ENCODE results near the gene GALM.
"Not testable (repeated sequence)": the region's sequence is repeated elsewhere in the genome, so short reads cannot be mapped to it uniquely, and the experiment has no call there.

The GALM gene

GRCh38 chr2:38700881-38701458 is 35.1 kb downstream of the GALM start:
- no peak for DNase-seq
- in situ Hi-C loops (cut with HindIII; ENCODE audit: low pct_ligation_motif_present, low pct_unique_long_range_greater_than_20kb, low sequenced_read_pairs) = no loop called here

GRCh38 chr2:38701542-38701941 is 35.6 kb downstream of the GALM start:
- no peak for DNase-seq
- in situ Hi-C loops (cut with HindIII; ENCODE audit: low pct_ligation_motif_present, low pct_unique_long_range_greater_than_20kb, low sequenced_read_pairs) = no loop called here

- peak; percentile 53 for DNase-seq
- in situ Hi-C loops (cut with HindIII; ENCODE audit: low pct_ligation_motif_present, low pct_unique_long_range_greater_than_20kb, low sequenced_read_pairs) = no loop called here
These were observed 36.5 kb downstream of the GALM start for GRCh38 chr2:38702413-38702812.

GRCh38 chr2:38703336-38703735 is 37.4 kb downstream of the GALM start:
- DNase-seq; in situ Hi-C loops (cut with HindIII; ENCODE audit: low pct_ligation_motif_present, low pct_unique_long_range_greater_than_20kb, low sequenced_read_pairs): not testable (repeated sequence)

GRCh38 chr2:38704664-38705063 is 38.8 kb downstream of the GALM start:
- in situ Hi-C loops (cut with HindIII; ENCODE audit: low pct_ligation_motif_present, low pct_unique_long_range_greater_than_20kb, low sequenced_read_pairs) = no loop called here
- no peak for DNase-seq

- in situ Hi-C loops (cut with HindIII; ENCODE audit: low pct_ligation_motif_present, low pct_unique_long_range_greater_than_20kb, low sequenced_read_pairs) = no loop called here
- DNase-seq = no peak
These were observed 41.0 kb downstream of the GALM start for GRCh38 chr2:38706846-38707345.

GRCh38 chr2:38708491-38708890 is 42.6 kb downstream of the GALM start:
- DNase-seq; in situ Hi-C loops (cut with HindIII; ENCODE audit: low pct_ligation_motif_present, low pct_unique_long_range_greater_than_20kb, low sequenced_read_pairs): not testable (repeated sequence)

GRCh38 chr2:38708900-38709566 is 43.1 kb downstream of the GALM start:
- in situ Hi-C loops (cut with HindIII; ENCODE audit: low pct_ligation_motif_present, low pct_unique_long_range_greater_than_20kb, low sequenced_read_pairs) = no loop called here
- DNase-seq = no peak

- in situ Hi-C loops (cut with HindIII; ENCODE audit: low pct_ligation_motif_present, low pct_unique_long_range_greater_than_20kb, low sequenced_read_pairs) = no loop called here
- DNase-seq = no peak
These were observed 43.8 kb downstream of the GALM start for GRCh38 chr2:38709567-38710194.

GRCh38 chr2:38711558-38711957 is 45.6 kb downstream of the GALM start:
- DNase-seq = no peak
- in situ Hi-C loops (cut with HindIII; ENCODE audit: low pct_ligation_motif_present, low pct_unique_long_range_greater_than_20kb, low sequenced_read_pairs) = no loop called here

- in situ Hi-C loops (cut with HindIII; ENCODE audit: low pct_ligation_motif_present, low pct_unique_long_range_greater_than_20kb, low sequenced_read_pairs) = no loop called here
- no peak for DNase-seq
These were observed 46.5 kb downstream of the GALM start for GRCh38 chr2:38712413-38712812.

GRCh38 chr2:38712871-38713270 is 47.0 kb downstream of the GALM start:
- DNase-seq = no peak
- in situ Hi-C loops (cut with HindIII; ENCODE audit: low pct_ligation_motif_present, low pct_unique_long_range_greater_than_20kb, low sequenced_read_pairs) = no loop called here

GRCh38 chr2:38713338-38713737 is 47.4 kb downstream of the GALM start:
- in situ Hi-C loops (cut with HindIII; ENCODE audit: low pct_ligation_motif_present, low pct_unique_long_range_greater_than_20kb, low sequenced_read_pairs) = no loop called here
- no peak for DNase-seq

- in situ Hi-C loops (cut with HindIII; ENCODE audit: low pct_ligation_motif_present, low pct_unique_long_range_greater_than_20kb, low sequenced_read_pairs); DNase-seq: not testable (repeated sequence)
These were observed 49.0 kb downstream of the GALM start for GRCh38 chr2:38714941-38715340.

GRCh38 chr2:38716185-38716584 is 50.3 kb downstream of the GALM start:
- in situ Hi-C loops (cut with HindIII; ENCODE audit: low pct_ligation_motif_present, low pct_unique_long_range_greater_than_20kb, low sequenced_read_pairs) = no loop called here
- no peak for DNase-seq

- in situ Hi-C loops (cut with HindIII; ENCODE audit: low pct_ligation_motif_present, low pct_unique_long_range_greater_than_20kb, low sequenced_read_pairs) = no loop called here
- no peak for DNase-seq
These were observed 52.7 kb downstream of the GALM start for GRCh38 chr2:38718601-38719000.

- DNase-seq = peak; percentile 54
- in situ Hi-C loops (cut with HindIII; ENCODE audit: low pct_ligation_motif_present, low pct_unique_long_range_greater_than_20kb, low sequenced_read_pairs) = no loop called here
These were observed 53.8 kb downstream of the GALM start for GRCh38 chr2:38719706-38720105.

GRCh38 chr2:38720613-38721241 is 54.8 kb downstream of the GALM start:
- in situ Hi-C loops (cut with HindIII; ENCODE audit: low pct_ligation_motif_present, low pct_unique_long_range_greater_than_20kb, low sequenced_read_pairs) = no loop called here
- peak; percentile 100 for DNase-seq

- DNase-seq = no peak
- in situ Hi-C loops (cut with HindIII; ENCODE audit: low pct_ligation_motif_present, low pct_unique_long_range_greater_than_20kb, low sequenced_read_pairs) = no loop called here
These were observed 56.6 kb downstream of the GALM start for GRCh38 chr2:38722271-38723061.

Data from ACHN (cell line).